Suppressor macrophage treated with lipopolysaccharide for 1 hour (primary cell): ENCODE data around the gene KIFC1.
"Not testable (repeated sequence)": the region's sequence is repeated elsewhere in the genome, so short reads cannot be mapped to it uniquely, and the experiment has no call there.

ENCODE experiments used
- DNase-seq, 3 donors: peaks; one replicate each; pipeline ENCODE4 v3.0.0-alpha.2; 2020 to 2022

Gene KIFC1

GRCh38 chr6:33377171-33377570, 14.5 kb upstream of the KIFC1 start:
- no peak for DNase-seq

- DNase-seq: not testable (repeated sequence)
Observed at GRCh38 chr6:33379184-33379583, 12.4 kb upstream of the KIFC1 start.

GRCh38 chr6:33380272-33380981, 11.2 kb upstream of the KIFC1 start:
- DNase-seq: no peak

DNA sequence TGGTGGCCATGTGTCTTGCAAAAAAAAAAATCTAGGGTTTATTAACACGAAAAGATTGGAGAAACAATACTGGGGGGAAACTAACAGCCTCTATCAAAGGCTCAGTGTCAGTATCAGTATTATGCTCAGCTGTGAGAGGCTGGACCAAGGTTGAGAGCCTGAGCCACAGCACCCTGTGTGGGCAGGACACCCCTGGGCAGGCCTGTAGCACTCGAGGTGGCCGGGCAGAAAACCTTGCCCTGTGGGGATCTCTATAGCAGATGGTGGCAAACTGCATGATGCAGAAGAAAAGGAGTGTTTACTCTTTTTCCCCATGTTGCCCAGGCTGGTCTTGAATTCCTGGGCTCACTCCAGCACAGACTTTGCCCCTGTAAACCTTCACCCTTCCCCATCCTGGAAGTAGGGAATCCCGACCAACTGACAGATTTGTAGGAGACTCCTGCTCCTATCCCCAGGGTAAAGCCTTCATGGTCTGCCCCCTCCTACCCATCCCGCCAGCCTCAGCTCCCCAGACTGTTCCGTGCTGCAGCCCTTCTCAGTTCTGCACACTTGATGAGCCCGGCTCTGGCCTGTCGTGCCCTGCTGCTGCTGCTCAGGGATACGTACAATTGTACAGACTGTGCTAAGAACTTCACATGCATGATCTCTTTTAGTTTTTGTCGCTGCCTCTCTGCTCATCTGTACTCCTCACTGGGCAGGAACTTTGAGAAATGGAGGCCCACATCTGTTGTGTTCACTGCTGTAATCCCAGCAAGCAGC, 8.0 kb upstream of the KIFC1 start:
- DNase-seq: no peak

DNA sequence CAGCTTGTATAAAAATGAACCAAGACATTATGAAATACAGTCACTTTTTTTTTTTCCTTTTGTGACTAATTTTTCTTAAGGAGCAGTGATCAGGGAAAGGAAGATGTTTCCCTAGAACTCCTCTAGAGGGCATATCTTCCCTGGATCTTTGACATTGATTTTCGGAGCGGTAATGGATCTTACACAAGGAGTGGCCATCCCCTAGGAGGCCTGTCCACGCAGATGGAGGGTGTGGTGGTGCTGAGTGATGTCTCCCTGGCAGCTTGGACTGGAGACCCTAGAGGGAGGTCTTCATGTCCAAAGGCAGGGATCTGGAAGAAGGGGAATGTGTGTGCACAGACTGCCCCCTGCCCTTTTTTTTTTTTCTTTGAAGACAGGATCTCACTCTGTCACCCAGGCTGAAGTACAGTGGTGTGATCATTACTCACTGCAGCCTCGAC, 7.0 kb upstream of the KIFC1 start:
- DNase-seq: peak; percentile 33 to 58 (median 50)

- DNase-seq: no peak
Observed at GRCh38 chr6:33390173-33390572, 1.4 kb upstream of the KIFC1 start.

- DNase-seq: no peak
Observed at GRCh38 chr6:33390767-33391277, 801 bp upstream of the KIFC1 start.

GRCh38 chr6:33391922-33392594, 435 bp downstream of the KIFC1 start:
- DNase-seq: peak; percentile 43 to 69 (median 63)

GRCh38 chr6:33392595-33392948, 949 bp downstream of the KIFC1 start:
- no peak for DNase-seq

DNA sequence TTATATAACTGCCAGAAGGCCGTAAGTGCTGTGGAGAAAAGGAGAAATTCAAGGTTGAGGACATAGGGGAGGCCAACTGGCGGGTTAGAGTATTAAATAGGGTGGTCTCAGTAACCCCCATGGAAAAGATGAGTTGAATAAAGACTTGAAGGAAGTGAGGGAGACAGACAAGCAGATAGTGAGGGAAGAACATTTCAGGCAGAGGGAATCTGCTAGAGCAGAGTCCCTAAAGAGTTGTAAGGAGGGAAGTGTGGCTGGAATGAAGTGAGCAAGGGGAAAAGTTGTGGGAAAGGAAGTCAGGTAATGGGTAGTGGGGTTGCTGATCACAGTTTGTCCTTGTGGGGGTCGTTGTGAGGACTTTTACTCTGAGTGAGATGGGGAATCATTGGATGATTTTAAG, 1.4 kb downstream of the KIFC1 start:
- DNase-seq: no peak

DNA sequence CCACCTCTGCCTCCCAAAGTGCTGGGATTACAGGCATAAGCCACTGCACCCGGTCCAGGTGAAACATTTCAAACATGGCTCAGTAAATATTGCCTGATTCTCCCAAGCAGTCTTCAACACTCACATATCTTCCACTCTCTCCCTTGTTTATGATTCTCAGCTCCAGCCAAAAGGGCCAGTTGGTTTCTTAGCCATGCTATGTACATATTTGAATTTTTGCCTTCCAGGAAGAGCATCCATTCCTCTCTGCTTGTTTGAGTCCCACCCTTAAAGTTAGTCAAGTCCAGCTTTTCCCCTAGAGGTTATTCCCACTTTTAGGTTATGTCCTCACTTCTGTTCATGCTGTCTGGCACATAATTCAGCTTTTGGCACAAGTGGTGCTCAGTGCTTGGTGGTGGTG, 5.9 kb downstream of the KIFC1 start:
- DNase-seq: no peak

DNA sequence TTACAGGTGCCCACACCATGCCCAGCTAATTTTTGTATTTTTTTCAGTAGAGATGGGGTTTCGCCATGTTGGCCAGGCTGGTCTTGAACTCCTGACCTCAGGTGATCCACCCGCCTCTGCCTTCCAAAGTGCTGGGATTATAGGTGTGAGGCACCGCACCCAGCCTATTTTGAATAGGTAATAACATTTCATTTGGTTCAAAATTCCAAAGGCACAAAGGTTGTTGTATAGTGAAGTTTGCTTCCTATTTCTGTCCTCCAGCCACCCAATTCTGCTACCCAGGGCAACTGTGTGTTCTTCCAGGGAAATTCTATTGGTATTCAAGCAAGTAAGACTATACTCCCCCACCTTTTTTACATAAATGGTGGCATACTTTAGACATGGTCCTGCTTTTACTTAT, 7.0 kb downstream of the KIFC1 start:
- not testable (repeated sequence) for DNase-seq

DNA sequence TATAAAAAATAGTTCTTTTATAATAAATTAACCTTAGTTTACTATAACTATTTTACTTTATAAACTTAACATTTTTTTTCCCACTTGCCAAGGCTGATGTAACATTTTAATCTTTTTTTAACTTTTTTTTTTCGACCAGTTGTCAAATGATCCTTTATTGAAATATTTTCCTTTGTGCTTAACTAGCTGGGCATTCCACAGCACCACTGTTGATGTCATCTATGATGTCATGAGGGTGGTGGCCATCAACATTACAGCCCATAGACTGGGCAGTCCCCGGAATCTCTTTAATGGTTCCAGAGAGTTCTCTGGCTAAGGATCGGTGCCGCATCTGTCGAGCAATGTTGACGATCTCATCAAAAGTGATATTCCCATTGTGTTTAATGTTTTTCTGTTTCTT, 8.3 kb downstream of the KIFC1 start:
- DNase-seq: not testable (repeated sequence)

GRCh38 chr6:33404884-33405283, 13.3 kb downstream of the KIFC1 start:
- DNase-seq: no peak

- DNase-seq: no peak
Observed at GRCh38 chr6:33405386-33405940, 13.8 kb downstream of the KIFC1 start.

DNA sequence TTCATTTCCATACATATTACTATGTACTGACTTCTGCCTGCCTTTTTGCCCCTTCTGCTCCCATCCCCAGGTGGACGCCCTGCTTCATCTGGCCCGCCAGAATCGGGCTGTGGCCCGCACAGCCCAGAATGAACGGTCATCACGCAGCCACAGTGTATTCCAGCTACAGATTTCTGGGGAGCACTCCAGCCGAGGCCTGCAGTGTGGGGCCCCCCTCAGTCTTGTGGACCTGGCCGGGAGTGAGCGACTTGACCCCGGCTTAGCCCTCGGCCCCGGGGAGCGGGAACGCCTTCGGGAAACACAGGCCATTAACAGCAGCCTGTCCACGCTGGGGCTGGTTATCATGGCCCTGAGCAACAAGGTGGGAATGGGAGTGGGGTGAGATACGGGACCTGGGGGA, 14.5 kb downstream of the KIFC1 start:
- DNase-seq: no peak

DNA sequence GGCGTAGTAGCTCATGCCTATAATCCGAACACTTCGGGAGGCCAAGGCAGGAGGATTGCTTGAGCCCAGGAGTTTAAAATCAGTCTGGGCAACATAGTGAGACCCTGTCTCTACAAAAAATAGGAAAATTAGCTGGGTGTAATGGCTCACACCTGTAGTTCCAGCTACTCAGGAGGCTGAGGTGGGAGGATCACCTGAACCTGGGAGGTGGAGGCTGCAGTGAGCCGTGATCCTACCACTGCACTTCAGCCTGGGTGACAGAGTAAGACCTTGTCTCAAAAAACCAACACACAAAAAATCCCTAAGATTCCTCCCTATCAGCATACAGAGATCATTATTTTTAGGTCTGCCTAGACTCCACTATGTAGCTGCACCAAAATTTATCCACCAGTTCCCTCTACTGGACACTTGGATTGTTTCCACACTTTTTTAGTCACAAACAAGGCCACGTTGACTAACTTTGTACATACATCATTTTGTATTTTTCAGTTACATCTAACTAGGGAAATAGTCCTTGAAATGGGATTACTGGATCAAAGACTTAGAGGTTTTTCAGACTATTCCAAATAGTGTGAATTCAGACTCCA, 15.6 kb downstream of the KIFC1 start:
- peak; percentile 50 to 73 (median 63) for DNase-seq

DNA sequence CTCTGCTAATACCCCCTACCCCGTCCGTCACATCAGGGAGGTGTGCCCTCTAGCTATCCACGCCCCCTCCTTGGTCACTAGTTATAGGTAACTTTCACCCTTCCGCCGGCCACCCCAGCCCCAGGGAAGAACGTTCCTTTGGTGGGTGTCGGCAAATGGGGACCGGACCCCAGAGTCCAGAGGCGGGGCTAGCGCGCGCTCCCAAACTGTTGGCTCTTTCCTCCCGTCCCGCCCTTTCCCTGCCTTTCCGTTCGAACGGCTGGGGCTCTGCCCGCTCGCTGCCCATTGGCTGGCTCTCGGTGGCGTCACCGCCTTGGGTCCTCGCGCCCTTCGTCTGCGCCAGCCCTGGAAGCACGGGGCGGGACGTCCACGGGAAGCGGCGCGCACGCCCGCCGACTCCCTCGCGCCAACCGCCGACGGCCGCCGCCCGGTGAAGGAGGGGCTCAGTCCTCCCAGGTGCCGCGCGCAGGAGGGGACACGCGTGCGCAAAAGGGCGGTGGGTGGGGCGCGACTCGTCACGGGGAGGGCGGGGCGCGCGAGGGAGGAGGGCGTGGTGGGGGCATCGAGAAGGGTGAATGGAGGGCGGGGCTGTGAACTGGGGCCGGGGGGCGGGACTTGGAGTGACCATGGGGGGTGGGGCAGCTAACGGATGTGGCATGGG, 18.6 kb downstream of the KIFC1 start:
- peak; percentile 99 for DNase-seq

DNA sequence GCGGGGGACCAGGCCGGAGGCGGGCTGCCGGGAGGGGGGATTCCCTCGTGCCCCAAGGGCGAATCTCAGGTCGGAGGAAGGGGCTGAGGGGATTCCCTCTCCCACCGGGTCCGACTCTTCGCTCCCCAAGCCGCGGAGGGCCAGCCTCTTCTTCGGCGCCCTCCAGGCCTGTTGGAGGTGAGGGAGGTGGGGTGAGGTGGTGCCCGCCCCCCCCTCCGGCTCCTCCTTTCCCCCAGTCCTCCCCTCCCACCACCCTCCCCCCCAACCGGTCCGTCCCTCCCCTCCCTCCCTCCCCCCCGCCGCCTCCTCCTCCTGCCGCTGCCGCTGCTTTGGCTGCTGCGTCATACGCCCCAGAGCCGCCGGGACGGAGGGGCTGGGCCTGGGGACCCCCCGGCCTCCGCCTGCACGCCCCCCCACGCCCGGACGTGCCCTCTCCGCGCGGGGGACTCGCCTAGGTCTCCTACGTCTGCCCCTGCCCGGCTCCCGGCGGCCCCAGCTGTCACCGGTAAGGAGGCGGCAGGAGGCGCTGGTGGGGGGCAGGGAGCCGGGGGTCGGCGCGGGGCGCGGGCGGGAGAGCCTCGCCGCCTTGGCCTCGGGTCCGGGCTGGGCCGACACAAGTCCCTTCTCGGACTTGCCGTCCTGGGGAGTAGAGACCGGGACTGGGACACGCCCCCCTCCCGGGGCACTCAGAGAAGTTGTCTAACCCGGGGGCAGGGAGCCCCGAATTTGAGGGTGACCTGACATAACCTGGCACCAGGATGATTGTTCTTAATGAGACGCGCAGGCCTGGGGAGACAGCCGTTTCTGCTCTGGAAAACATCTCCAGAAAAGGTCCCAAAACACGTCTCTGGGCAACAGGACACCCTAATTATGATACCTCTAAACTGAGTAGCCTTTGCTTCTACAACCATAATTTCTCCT, 19.3 kb downstream of the KIFC1 start, which contains the start of gene PHF1:
PHF1 (plus strand) TSS at position 304 of the 921 bp plus-strand sequence. CDS start 1,250 bp downstream, outside the sequence.
- DNase-seq: peak; percentile 62 to 88 (median 73)

- no peak for DNase-seq
Observed at GRCh38 chr6:33411632-33412005, 20.0 kb downstream of the KIFC1 start.
